Trophoblast cell (in vitro differentiated cells and primary cell): Measurements from ENCODE around the gene TSHZ1.

Source experiments
- DNase-seq, 2 donors: peaks; one replicate each; pipeline ENCODE4 v3.0.0-alpha.2; 2016
- H2AFZ ChIP-seq: 2 replicates; pipeline ENCODE4 v1.6.1; 2013; ENCODE audit warnings: low read length, moderate library complexity, mild to moderate bottlenecking; ENCODE audit not compliant: insufficient read depth, poor library complexity
- H2AK5ac ChIP-seq: 2 replicates; pipeline ENCODE4 v1.6.1; 2013; ENCODE audit warnings: mild to moderate bottlenecking, low read length
- H2BK120ac ChIP-seq: 2 replicates; pipeline ENCODE4 v1.6.1; 2013; ENCODE audit warnings: low read length, mild to moderate bottlenecking, moderate library complexity; ENCODE audit not compliant: insufficient read depth, poor library complexity
- H2BK12ac ChIP-seq: 2 replicates; pipeline ENCODE4 v1.6.1; 2013; ENCODE audit warnings: mild to moderate bottlenecking, low read length, moderate library complexity
- H2BK5ac ChIP-seq: 2 replicates; pipeline ENCODE4 v1.6.1; 2013; ENCODE audit warnings: low read length, low read depth, moderate library complexity, mild to moderate bottlenecking; ENCODE audit not compliant: poor library complexity
- H3K14ac ChIP-seq: 2 replicates; pipeline ENCODE4 v1.6.1; 2013; ENCODE audit warnings: mild to moderate bottlenecking, low read length
- H3K18ac ChIP-seq: 2 replicates; pipeline ENCODE4 v1.6.1; 2013; ENCODE audit warnings: mild to moderate bottlenecking, low read length
- H3K23ac ChIP-seq: 2 replicates; pipeline ENCODE4 v1.6.1; 2013; ENCODE audit warnings: low read length
- H3K27ac ChIP-seq: 2 replicates; pipeline ENCODE4 v1.5.1; 2013; ENCODE audit warnings: low read depth, mild to moderate bottlenecking, inconsistent platforms, low read length, moderate library complexity
- H3K27me3 ChIP-seq: 2 replicates; pipeline ENCODE4 v1.6.1; 2013; ENCODE audit warnings: inconsistent platforms, mild to moderate bottlenecking, low read length, moderate library complexity; ENCODE audit not compliant: insufficient read depth
- H3K36me3 ChIP-seq, 2 experiments: 1 replicate in 1 of 2; 2 replicates in 1 of 2; pipeline ENCODE4 v1.6.1; 2013; ENCODE audit warnings: low read length in 2 of 2, mild to moderate bottlenecking in 2 of 2, moderate library complexity in 1 of 2; ENCODE audit not compliant: insufficient read depth in 2 of 2, control insufficient read depth in 1 of 2
- H3K4ac ChIP-seq: 2 replicates; pipeline ENCODE4 v1.6.1; 2013; ENCODE audit warnings: low read depth, mild to moderate bottlenecking, low read length, moderate library complexity
- H3K4me1 ChIP-seq, 2 experiments: 1 replicate in 1 of 2; 2 replicates in 1 of 2; pipeline ENCODE4 v1.6.1; 2013; ENCODE audit warnings: low read length in 2 of 2, mild to moderate bottlenecking in 2 of 2, moderate library complexity in 1 of 2; ENCODE audit not compliant: insufficient read depth in 2 of 2, control insufficient read depth in 1 of 2
- H3K4me2 ChIP-seq: 2 replicates; pipeline ENCODE4 v1.6.1; 2013; ENCODE audit warnings: inconsistent platforms, mild to moderate bottlenecking, low read length, moderate library complexity
- H3K4me3 ChIP-seq: 2 replicates; pipeline ENCODE4 v1.5.1; 2013; ENCODE audit warnings: mild to moderate bottlenecking, low read depth, low read length, inconsistent platforms
- H3K79me1 ChIP-seq: one replicate; pipeline ENCODE4 v1.6.1; 2013; ENCODE audit warnings: low read length
- H3K79me2 ChIP-seq: 2 replicates; pipeline ENCODE4 v1.6.1; 2013; ENCODE audit warnings: low read length, mild to moderate bottlenecking; ENCODE audit not compliant: control insufficient read depth, insufficient read depth, poor library complexity
- H3K9ac ChIP-seq: 2 replicates; pipeline ENCODE4 v1.6.1; 2013; ENCODE audit warnings: mild to moderate bottlenecking, low read length
- H3K9me3 ChIP-seq: 2 replicates; pipeline ENCODE4 v1.6.1; 2013; ENCODE audit warnings: low read depth, mild to moderate bottlenecking, control low read depth, inconsistent platforms, low read length; ENCODE audit not compliant: insufficient read depth
- H4K12ac ChIP-seq: 2 replicates; pipeline ENCODE4 v1.6.1; 2013; ENCODE audit warnings: low read depth, mild to moderate bottlenecking, low read length, moderate library complexity
- H4K8ac ChIP-seq: 2 replicates; pipeline ENCODE4 v1.6.1; 2013; ENCODE audit warnings: low read depth, mild to moderate bottlenecking, low read length, moderate library complexity
- H4K91ac ChIP-seq: one replicate; pipeline ENCODE4 v1.6.1; 2013; ENCODE audit warnings: low read depth, mild to moderate bottlenecking, low read length, moderate library complexity
- WGBS: extraction: QIAGEN DNeasy Blood & Tissue Kit; methylation state at CpG from one replicate; pipeline ENCODE4 v1.1.7; 2013; ENCODE audit warnings: missing lambda C conversion rate; ENCODE audit not compliant: insufficient read length, insufficient coverage; ENCODE audit errors: extremely low coverage; 5-methylcytosine and 5-hydroxymethylcytosine counted together

The TSHZ1 gene

GRCh38 chr18:75218065-75218923 is 7.7 kb downstream of the TSHZ1 start:
- no peak overlapping the region for H3K9ac ChIP-seq
- no CpG with 5 or more reads among the region's 12 CpGs for WGBS

DNA sequence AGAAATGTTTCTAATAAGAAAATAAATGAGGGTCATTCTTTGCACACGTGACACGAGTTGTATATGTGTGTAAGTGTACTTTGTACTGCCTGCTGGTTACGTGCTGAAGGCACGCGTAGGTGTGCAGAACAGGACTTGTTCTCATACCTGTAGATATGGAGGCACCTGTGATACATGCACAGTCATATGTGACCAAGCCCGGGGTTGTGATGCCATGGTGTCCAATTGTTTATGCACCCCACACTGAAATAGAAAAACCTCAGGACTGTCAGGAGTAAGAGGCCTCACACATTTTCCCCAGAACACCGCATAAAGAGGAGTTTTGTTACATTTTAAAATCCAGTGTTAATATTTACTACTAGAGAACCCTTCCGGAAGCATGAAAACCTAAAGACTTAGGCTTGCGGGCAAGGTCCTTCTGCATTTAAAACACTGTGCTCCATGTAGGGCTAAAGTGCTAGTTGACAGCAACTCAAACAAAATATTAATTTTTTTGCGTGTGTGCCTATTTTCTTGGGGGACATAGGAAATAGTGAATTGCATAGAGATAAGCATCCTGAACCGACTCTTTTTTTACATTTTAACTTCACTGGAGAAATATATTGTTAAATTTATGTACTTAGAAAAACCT is 9.3 kb downstream of the TSHZ1 start:
- Histone ChIP-seq H3K23ac (no peak overlapping the region), H3K4me2 (no peak overlapping the region), H3K14ac (no peak overlapping the region), H3K79me1 (no peaks in the 10 kb centered on the region), H2BK120ac (no peak overlapping the region), H3K4me3 (no peak overlapping the region), H2AK5ac (no peak overlapping the region), H2BK5ac (no peak overlapping the region), H3K9ac (no peak overlapping the region), H3K36me3 (no peaks in the 10 kb centered on the region), H3K79me2 (no peaks in the 10 kb centered on the region), H3K4ac (no peak overlapping the region), H3K27me3 (no peaks in the 10 kb centered on the region), H4K91ac (no peak overlapping the region), H3K9me3 (no peaks in the 10 kb centered on the region), H4K8ac (no peak overlapping the region), H3K18ac (no peak overlapping the region), H2BK12ac (no peak overlapping the region), H2AFZ (no peak overlapping the region), H3K4me1 (no peaks in the 10 kb centered on the region), H4K12ac (no peak overlapping the region), H3K27ac (no peak overlapping the region)
- DNase-seq: no peak
- no CpG with 5 or more reads among the region's 11 CpGs for WGBS

More at GRCh38 chr18:75218065-75218923, 7.7 kb downstream of the TSHZ1 start:
- Histone ChIP-seq H3K23ac (no peak overlapping the region), H3K14ac (no peak overlapping the region), H4K12ac (no peak overlapping the region), H3K27ac (no peak overlapping the region), H2BK12ac (no peak overlapping the region), H3K4me1 (no peaks in the 10 kb centered on the region), H3K36me3 (no peaks in the 10 kb centered on the region), H3K9me3 (no peaks in the 10 kb centered on the region), H3K18ac (no peak overlapping the region), H2BK5ac (no peak overlapping the region), H3K27me3 (no peaks in the 10 kb centered on the region), H4K8ac (no peak overlapping the region), H4K91ac (no peak overlapping the region), H2BK120ac (no peak overlapping the region), H3K4me3 (no peak overlapping the region), H3K4ac (no peak overlapping the region), H2AFZ (no peak overlapping the region), H3K4me2 (no peak overlapping the region), H3K79me1 (no peaks in the 10 kb centered on the region), H2AK5ac (no peak overlapping the region), H3K79me2 (no peaks in the 10 kb centered on the region)
- DNase-seq: no peak

- no peak overlapping the region for H2AFZ ChIP-seq
- no peak for DNase-seq
Measured at GRCh38 chr18:75220551-75221355, 10.2 kb downstream of the TSHZ1 start.

DNA sequence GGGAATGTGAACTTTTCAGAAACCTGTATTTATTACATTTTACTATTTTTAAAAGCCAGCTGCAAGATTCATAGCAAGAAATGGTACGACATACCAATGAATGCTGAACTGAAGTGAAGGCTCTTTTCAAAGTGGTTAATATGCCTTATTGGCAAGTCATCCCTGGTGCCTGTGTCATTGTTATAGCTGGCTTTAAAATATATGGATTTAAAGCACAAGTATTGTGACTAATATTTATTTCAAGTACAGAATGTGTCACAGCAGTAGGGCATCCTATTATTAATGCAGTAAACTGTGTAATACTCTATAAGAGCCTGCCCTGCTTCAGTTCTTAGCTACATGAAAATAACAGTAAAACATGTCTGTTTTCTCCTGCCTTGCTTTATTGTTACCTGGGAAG is 10.8 kb downstream of the TSHZ1 start:
- no peak overlapping the region for H3K9ac ChIP-seq
- WGBS: no CpG with 5 or more reads among the region's 1 CpG
- no peak overlapping the region for H3K4ac ChIP-seq
- H3K4me1 ChIP-seq: no peaks in the 10 kb centered on the region
- no peaks in the 10 kb centered on the region for H3K36me3 ChIP-seq
- H3K79me1 ChIP-seq: no peaks in the 10 kb centered on the region
- no peak overlapping the region for H3K14ac ChIP-seq
- H2AK5ac ChIP-seq: no peak overlapping the region
- no peak overlapping the region for H4K8ac ChIP-seq
- H3K23ac ChIP-seq: no peak overlapping the region
- H4K12ac ChIP-seq: no peak overlapping the region
- no peak overlapping the region for H3K18ac ChIP-seq
- no peak for DNase-seq
- no peaks in the 10 kb centered on the region for H3K27me3 ChIP-seq
- no peak overlapping the region for H4K91ac ChIP-seq
- H3K4me2 ChIP-seq: no peak overlapping the region
- H3K79me2 ChIP-seq: no peaks in the 10 kb centered on the region
- H2AFZ ChIP-seq: no peak overlapping the region
- H2BK5ac ChIP-seq: no peak overlapping the region
- no peak overlapping the region for H3K27ac ChIP-seq
- no peak overlapping the region for H2BK12ac ChIP-seq
- H3K4me3 ChIP-seq: no peak overlapping the region
- H2BK120ac ChIP-seq: no peak overlapping the region
- no peaks in the 10 kb centered on the region for H3K9me3 ChIP-seq

More at GRCh38 chr18:75220551-75221355, 10.2 kb downstream of the TSHZ1 start:
- no peaks in the 10 kb centered on the region for H3K27me3 ChIP-seq
- no peaks in the 10 kb centered on the region for H3K9me3 ChIP-seq
- no peak overlapping the region for H3K14ac ChIP-seq
- H4K12ac ChIP-seq: no peak overlapping the region
- no peak overlapping the region for H3K9ac ChIP-seq
- H2BK12ac ChIP-seq: no peak overlapping the region
- H4K91ac ChIP-seq: no peak overlapping the region
- H3K4me1 ChIP-seq: no peaks in the 10 kb centered on the region
- H3K27ac ChIP-seq: no peak overlapping the region
- H3K4me3 ChIP-seq: no peak overlapping the region
- no CpG with 5 or more reads among the region's 12 CpGs for WGBS
- H3K36me3 ChIP-seq: no peaks in the 10 kb centered on the region
- no peak overlapping the region for H2AK5ac ChIP-seq
- no peak overlapping the region for H2BK5ac ChIP-seq
- H3K79me2 ChIP-seq: no peaks in the 10 kb centered on the region
- no peak overlapping the region for H3K4ac ChIP-seq
- H3K18ac ChIP-seq: no peak overlapping the region
- H2BK120ac ChIP-seq: no peak overlapping the region
- H3K23ac ChIP-seq: no peak overlapping the region
- no peak overlapping the region for H4K8ac ChIP-seq
- no peaks in the 10 kb centered on the region for H3K79me1 ChIP-seq
- H3K4me2 ChIP-seq: no peak overlapping the region
